HepG2 (cell line): ENCODE data around the gene SLC29A1. TPM values are rescaled to one million over a fixed set of nuclear protein-coding genes. Genes with fewer than 3 reads are reported as not detected.

Experiments used
- ELK4 ChIP-seq: sonication (generic); formaldehyde crosslinking; IDR thresholded peaks from 2 replicates; pipeline ENCODE4 v1.9.0; 2021; ENCODE audit warnings: missing genetic modification reagents, borderline replicate concordance
- ERF ChIP-seq: IDR thresholded peaks from 2 replicates; pipeline ENCODE4 v1.6.1; 2018; ENCODE audit warnings: missing biosample characterization, missing genetic modification reagents
- SOX5 ChIP-seq: IDR thresholded peaks from 2 replicates; pipeline ENCODE4 v1.6.1; 2016; ENCODE audit warnings: borderline replicate concordance
- TAF1 ChIP-seq: sonication (generic); formaldehyde crosslinking; IDR thresholded peaks from 2 replicates; pipeline ENCODE4 v1.4.0; 2020; ENCODE audit warnings: missing genetic modification reagents
- THAP11 ChIP-seq: IDR thresholded peaks from 2 replicates; pipeline ENCODE4 v1.6.1; 2016; ENCODE audit warnings: missing biosample characterization, missing genetic modification reagents
- XRCC5 ChIP-seq: fragments of 200-400 bp; formaldehyde crosslinking; optimal IDR thresholded peaks from 2 replicates; pipeline ENCODE3; 2017; ENCODE audit warnings: mild to moderate bottlenecking, low read length
- ZKSCAN5 ChIP-seq: sonication (generic); formaldehyde crosslinking; IDR thresholded peaks from 2 replicates; pipeline ENCODE4 v1.5.1; 2020; ENCODE audit warnings: mild to moderate bottlenecking, missing genetic modification reagents
- ZNF609 ChIP-seq: sonication (generic); formaldehyde crosslinking; IDR thresholded peaks from 2 replicates; pipeline ENCODE4 v1.4.0; 2020; ENCODE audit warnings: mild to moderate bottlenecking, missing genetic modification reagents, borderline replicate concordance
- ZNF678 ChIP-seq: sonication (generic); formaldehyde crosslinking; IDR thresholded peaks from 2 replicates; pipeline ENCODE4 v1.4.0; 2020; ENCODE audit warnings: mild to moderate bottlenecking, missing genetic modification reagents
- polyA plus RNA-seq, 8 experiments: library from polyadenylated mRNA; depleted of rRNA in 3 of 8; stranded (reverse) in 7 of 8; unstranded in 1 of 8; fragments of >200 nt; fragmentation: Illumina TruSeq in 4 of 8; extraction: Trizol in 4 of 8; gene quantifications; 2 replicates each; pipeline versions ENCODE4 v1.2.1 to v1.2.3, GENCODE V29; 2011 to 2016; ENCODE audit warnings: low read depth in 4 of 8, missing spikeins in 1 of 8, mixed read lengths in 1 of 8; ENCODE audit not compliant: insufficient read depth in 1 of 8
- total RNA-seq, 5 experiments: library from RNA; depleted of rRNA; stranded (reverse); fragments of >200 nt; fragmentation: Illumina TruSeq; extraction: Trizol; gene quantifications; 2 replicates each; pipeline ENCODE4 v1.2.3, GENCODE V29; 2016; ENCODE audit warnings: low read depth in 1 of 5
- TF ChIP-seq, protein P1 (sequence below): sonication (generic); formaldehyde crosslinking; IDR thresholded peaks from 2 replicates; pipeline ENCODE4 v1.5.0; 2020; ENCODE audit warnings: mild to moderate bottlenecking, missing genetic modification reagents, borderline replicate concordance
- TF ChIP-seq, protein P2 (sequence below): fragments of 450-650 bp; IDR thresholded peaks from 2 replicates; pipeline ENCODE4 v1.6.1; 2017; ENCODE audit warnings: mild to moderate bottlenecking

The SLC29A1 gene
- total and polyA plus RNA-seq, 2 of the 13 experiments (the other 11 are each of a cell fraction or from before 2014, with no cell fraction given): 43.2 to 106 TPM

DNA sequence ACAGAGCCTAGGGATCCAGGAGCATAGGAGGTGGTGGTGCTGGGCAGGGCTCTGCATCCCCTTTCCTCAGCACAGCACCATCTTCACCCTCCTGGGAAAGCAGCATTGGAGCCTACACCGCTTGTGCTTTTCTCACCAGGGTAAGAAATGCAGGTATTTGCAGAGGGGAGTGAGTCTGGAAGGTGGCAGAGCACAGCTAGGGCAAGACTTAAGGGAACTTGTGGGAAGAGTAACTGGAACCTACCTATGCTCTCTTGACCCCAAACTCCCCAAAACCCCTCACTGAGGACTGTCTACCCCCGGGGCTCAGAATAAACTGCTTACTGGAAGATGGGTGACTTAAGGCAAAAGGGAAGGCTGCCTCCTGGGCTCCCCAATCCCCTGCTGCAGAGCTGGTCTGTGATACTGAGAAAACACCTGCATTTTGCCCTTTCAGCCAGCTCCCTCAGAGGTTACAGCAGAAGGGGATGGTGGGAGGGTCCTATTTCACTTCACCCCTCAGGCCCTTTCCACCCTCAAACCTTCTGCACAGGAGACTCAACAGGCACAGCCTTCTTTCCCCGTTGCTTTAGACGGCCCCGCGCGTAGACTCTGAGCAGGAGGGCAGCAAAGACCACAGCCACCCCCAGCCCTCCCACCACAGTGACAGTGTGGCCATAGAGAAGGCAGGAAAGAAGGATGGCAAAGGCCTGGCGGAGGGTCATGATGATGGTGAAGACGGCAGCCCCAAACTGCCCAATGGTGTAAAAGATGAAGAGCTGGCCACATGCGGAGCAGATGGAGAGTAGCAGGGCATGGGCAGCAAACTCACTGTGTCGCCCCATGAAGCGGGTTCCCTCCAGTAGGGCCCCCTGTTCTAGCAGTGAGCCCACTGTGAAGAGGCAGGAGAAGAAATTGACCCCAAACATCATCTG lies 31.1 kb downstream of the SLC29A1 start (continued):
- TF ChIP-seq ZNF609 (CRISPR knock-in tag) (no peak), ERF (CRISPR knock-in tag) (no peak), TAF1 (CRISPR knock-in tag) (no peak), ELK4 (CRISPR knock-in tag) (no peak), THAP11 (CRISPR knock-in tag) (no peak), SOX5 (CRISPR knock-in tag) (no peak), ZKSCAN5 (no peak), XRCC5 (peak; percentile 33), ZNF678 (CRISPR knock-in tag) (no peak)
- TF ChIP-seq, protein P1, sequence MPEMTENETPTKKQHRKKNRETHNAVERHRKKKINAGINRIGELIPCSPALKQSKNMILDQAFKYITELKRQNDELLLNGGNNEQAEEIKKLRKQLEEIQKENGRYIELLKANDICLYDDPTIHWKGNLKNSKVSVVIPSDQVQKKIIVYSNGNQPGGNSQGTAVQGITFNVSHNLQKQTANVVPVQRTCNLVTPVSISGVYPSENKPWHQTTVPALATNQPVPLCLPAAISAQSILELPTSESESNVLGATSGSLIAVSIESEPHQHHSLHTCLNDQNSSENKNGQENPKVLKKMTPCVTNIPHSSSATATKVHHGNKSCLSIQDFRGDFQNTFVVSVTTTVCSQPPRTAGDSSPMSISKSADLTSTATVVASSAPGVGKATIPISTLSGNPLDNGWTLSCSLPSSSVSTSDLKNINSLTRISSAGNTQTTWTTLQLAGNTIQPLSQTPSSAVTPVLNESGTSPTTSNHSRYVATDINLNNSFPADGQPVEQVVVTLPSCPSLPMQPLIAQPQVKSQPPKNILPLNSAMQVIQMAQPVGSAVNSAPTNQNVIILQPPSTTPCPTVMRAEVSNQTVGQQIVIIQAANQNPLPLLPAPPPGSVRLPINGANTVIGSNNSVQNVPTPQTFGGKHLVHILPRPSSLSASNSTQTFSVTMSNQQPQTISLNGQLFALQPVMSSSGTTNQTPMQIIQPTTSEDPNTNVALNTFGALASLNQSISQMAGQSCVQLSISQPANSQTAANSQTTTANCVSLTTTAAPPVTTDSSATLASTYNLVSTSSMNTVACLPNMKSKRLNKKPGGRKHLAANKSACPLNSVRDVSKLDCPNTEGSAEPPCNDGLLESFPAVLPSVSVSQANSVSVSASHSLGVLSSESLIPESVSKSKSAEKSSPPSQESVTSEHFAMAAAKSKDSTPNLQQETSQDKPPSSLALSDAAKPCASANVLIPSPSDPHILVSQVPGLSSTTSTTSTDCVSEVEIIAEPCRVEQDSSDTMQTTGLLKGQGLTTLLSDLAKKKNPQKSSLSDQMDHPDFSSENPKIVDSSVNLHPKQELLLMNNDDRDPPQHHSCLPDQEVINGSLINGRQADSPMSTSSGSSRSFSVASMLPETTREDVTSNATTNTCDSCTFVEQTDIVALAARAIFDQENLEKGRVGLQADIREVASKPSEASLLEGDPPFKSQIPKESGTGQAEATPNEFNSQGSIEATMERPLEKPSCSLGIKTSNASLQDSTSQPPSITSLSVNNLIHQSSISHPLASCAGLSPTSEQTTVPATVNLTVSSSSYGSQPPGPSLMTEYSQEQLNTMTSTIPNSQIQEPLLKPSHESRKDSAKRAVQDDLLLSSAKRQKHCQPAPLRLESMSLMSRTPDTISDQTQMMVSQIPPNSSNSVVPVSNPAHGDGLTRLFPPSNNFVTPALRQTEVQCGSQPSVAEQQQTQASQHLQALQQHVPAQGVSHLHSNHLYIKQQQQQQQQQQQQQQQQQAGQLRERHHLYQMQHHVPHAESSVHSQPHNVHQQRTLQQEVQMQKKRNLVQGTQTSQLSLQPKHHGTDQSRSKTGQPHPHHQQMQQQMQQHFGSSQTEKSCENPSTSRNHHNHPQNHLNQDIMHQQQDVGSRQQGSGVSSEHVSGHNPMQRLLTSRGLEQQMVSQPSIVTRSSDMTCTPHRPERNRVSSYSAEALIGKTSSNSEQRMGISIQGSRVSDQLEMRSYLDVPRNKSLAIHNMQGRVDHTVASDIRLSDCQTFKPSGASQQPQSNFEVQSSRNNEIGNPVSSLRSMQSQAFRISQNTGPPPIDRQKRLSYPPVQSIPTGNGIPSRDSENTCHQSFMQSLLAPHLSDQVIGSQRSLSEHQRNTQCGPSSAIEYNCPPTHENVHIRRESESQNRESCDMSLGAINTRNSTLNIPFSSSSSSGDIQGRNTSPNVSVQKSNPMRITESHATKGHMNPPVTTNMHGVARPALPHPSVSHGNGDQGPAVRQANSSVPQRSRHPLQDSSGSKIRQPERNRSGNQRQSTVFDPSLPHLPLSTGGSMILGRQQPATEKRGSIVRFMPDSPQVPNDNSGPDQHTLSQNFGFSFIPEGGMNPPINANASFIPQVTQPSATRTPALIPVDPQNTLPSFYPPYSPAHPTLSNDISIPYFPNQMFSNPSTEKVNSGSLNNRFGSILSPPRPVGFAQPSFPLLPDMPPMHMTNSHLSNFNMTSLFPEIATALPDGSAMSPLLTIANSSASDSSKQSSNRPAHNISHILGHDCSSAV (CRISPR knock-in tag): no peak
- TF ChIP-seq, protein P2, sequence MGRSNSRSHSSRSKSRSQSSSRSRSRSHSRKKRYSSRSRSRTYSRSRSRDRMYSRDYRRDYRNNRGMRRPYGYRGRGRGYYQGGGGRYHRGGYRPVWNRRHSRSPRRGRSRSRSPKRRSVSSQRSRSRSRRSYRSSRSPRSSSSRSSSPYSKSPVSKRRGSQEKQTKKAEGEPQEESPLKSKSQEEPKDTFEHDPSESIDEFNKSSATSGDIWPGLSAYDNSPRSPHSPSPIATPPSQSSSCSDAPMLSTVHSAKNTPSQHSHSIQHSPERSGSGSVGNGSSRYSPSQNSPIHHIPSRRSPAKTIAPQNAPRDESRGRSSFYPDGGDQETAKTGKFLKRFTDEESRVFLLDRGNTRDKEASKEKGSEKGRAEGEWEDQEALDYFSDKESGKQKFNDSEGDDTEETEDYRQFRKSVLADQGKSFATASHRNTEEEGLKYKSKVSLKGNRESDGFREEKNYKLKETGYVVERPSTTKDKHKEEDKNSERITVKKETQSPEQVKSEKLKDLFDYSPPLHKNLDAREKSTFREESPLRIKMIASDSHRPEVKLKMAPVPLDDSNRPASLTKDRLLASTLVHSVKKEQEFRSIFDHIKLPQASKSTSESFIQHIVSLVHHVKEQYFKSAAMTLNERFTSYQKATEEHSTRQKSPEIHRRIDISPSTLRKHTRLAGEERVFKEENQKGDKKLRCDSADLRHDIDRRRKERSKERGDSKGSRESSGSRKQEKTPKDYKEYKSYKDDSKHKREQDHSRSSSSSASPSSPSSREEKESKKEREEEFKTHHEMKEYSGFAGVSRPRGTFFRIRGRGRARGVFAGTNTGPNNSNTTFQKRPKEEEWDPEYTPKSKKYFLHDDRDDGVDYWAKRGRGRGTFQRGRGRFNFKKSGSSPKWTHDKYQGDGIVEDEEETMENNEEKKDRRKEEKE: no peak
